Ishikawa (cell line): Measurements from ENCODE around the gene BARX1.

ENCODE experiments used
- CEBPB ChIP-seq: IDR thresholded peaks from 2 replicates; pipeline ENCODE4 v1.6.1; 2012
- CREB1 ChIP-seq: IDR thresholded peaks from 2 replicates; pipeline ENCODE4 v1.6.1; 2012; ENCODE audit warnings: low read depth
- EGR1 ChIP-seq: IDR thresholded peaks from 2 replicates; pipeline ENCODE4 v1.6.1; 2012
- EP300 ChIP-seq: IDR thresholded peaks from 2 replicates; pipeline ENCODE4 v1.6.1; 2012; ENCODE audit warnings: borderline replicate concordance
- FOXM1 ChIP-seq: IDR thresholded peaks from 2 replicates; pipeline ENCODE4 v1.6.1; 2012; ENCODE audit warnings: low read depth, borderline replicate concordance
- MAX ChIP-seq: IDR thresholded peaks from 2 replicates; pipeline ENCODE4 v1.6.1; 2012
- RAD21 ChIP-seq: IDR thresholded peaks from 2 replicates; pipeline ENCODE4 v1.6.1; 2012; ENCODE audit warnings: low read depth
- TCF12 ChIP-seq: IDR thresholded peaks from 2 replicates; pipeline ENCODE4 v1.6.1; 2012; ENCODE audit warnings: low read depth
- TEAD4 ChIP-seq: IDR thresholded peaks from 2 replicates; pipeline ENCODE4 v1.6.1; 2012
- YY1 ChIP-seq: IDR thresholded peaks from 2 replicates; pipeline ENCODE4 v1.6.1; 2012; ENCODE audit warnings: low read depth
- TF ChIP-seq, protein P1 (sequence below): IDR thresholded peaks from 2 replicates; pipeline ENCODE4 v1.6.1; 2012
- TF ChIP-seq, protein P2 (sequence below): IDR thresholded peaks from 2 replicates; pipeline ENCODE4 v1.6.1; 2012; ENCODE audit warnings: low read depth, mild to moderate bottlenecking

The BARX1 gene

DNA sequence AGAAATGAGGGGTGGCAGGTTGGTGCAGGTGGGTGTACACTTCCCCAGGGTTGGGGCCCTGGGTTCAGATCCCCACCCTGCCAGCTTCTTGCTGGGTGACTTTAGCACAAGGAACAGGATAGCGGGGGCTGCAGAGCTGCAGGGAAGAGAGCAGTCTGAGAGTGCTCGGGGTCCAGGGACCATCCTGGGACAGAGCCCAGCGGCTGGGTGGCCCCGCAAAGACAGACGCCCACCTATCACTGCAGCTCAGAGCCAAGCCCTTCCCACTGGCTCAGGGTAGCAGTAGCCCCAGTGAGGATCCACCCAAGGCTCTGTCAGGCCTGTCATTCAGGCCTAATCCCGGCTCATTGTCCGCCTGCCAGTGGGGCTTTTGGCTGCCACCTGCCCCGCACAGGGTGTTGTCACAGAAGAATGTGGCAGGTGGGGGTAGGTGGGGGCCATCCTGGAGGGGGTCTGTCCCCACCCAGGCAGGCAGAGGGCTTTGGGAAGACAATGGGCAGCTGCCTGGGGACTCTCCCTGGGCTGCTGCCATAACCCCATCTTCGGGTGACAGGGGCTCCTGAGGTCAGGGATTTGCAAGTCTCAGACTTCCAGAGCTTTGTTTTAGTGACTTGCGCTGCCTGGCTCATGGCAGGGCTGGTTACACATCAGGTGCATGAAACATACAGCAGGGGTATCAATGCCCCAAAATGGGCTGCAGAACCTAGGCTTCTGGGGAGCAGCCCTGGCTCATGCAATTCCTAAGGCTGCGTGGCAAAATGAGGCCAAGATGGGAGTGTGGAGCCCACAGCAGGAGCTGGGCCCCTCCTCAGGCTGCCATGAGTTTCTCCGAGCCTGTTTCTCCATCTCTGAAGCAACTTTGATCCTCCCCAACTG, 52.1 kb downstream of the BARX1 start:
- TF ChIP-seq RAD21, result no peak
- TF ChIP-seq TCF12, result no peak
- TF ChIP-seq, protein P1, sequence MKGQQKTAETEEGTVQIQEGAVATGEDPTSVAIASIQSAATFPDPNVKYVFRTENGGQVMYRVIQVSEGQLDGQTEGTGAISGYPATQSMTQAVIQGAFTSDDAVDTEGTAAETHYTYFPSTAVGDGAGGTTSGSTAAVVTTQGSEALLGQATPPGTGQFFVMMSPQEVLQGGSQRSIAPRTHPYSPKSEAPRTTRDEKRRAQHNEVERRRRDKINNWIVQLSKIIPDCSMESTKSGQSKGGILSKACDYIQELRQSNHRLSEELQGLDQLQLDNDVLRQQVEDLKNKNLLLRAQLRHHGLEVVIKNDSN, result no peak
- no peak for TF ChIP-seq YY1
- TF ChIP-seq CEBPB, result no peak
- no peak for TF ChIP-seq EP300
- no peak for TF ChIP-seq TEAD4
- no peak for TF ChIP-seq FOXM1
- TF ChIP-seq EGR1, result no peak
- no peak for TF ChIP-seq MAX
- no peak for TF ChIP-seq CREB1

DNA sequence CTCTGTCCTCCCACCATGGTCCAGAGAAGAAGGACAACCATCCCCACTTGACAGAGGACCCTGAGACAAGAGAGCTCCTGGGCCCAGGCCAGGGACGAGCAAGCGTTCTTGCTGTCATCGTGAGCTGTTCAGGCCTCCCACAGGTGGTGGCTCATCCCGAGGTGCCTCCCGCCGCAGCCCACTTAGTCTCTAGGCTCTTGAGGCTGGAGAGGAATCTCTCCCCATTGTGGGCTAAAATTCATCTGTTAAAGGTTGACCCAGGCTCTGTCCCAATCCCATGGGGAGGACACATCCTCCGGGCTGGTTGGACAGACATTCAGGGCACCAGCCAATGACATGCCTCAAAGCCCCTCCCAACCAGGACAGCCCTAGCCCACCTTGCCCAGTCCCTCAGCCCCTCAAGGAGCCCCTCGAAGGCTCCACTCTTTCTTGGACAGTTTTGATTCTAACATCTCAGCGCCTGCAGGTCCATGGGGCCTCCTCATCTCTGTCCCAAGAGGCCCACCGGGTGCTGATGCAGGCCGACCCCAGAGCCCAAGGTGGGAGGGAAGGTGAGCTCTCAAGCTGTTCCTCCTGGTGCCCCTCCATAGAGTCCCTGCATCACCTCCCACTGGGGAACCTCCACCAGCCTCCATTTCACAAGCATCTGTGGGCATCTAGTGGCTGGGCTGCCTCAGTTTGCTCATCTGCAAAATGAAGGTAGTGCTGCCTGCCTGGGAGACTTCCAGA, 52.9 kb downstream of the BARX1 start:
- TF ChIP-seq, protein P2, sequence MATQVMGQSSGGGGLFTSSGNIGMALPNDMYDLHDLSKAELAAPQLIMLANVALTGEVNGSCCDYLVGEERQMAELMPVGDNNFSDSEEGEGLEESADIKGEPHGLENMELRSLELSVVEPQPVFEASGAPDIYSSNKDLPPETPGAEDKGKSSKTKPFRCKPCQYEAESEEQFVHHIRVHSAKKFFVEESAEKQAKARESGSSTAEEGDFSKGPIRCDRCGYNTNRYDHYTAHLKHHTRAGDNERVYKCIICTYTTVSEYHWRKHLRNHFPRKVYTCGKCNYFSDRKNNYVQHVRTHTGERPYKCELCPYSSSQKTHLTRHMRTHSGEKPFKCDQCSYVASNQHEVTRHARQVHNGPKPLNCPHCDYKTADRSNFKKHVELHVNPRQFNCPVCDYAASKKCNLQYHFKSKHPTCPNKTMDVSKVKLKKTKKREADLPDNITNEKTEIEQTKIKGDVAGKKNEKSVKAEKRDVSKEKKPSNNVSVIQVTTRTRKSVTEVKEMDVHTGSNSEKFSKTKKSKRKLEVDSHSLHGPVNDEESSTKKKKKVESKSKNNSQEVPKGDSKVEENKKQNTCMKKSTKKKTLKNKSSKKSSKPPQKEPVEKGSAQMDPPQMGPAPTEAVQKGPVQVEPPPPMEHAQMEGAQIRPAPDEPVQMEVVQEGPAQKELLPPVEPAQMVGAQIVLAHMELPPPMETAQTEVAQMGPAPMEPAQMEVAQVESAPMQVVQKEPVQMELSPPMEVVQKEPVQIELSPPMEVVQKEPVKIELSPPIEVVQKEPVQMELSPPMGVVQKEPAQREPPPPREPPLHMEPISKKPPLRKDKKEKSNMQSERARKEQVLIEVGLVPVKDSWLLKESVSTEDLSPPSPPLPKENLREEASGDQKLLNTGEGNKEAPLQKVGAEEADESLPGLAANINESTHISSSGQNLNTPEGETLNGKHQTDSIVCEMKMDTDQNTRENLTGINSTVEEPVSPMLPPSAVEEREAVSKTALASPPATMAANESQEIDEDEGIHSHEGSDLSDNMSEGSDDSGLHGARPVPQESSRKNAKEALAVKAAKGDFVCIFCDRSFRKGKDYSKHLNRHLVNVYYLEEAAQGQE, result no peak
- TF ChIP-seq MAX (no peak), EP300 (no peak), CEBPB (no peak)
